Vagina (tissue), 2 donors: Measurements from ENCODE around the gene C9orf50. TPM values are rescaled to one million over a fixed set of nuclear protein-coding genes. Genes with fewer than 3 reads are reported as not detected.

Experiments used
- DNase-seq, 2 donors: peaks; one replicate each; pipeline ENCODE4 v3.0.0-alpha.2; 2017; ENCODE audit errors: extremely low spot score in 2 of 2
- H3K27ac ChIP-seq: fragments of 200-600 bp; sonication (generic); one replicate; pipeline ENCODE4 v1.5.1; 2019
- H3K27me3 ChIP-seq: fragments of 200-600 bp; sonication (generic); one replicate; pipeline ENCODE4 v1.5.1; 2019
- H3K36me3 ChIP-seq, 2 donors: fragments of 200-600 bp; sonication (generic); one replicate each; pipeline ENCODE4 v1.5.1; 2017 to 2019
- H3K4me1 ChIP-seq: fragments of 200-600 bp; sonication (generic); one replicate; pipeline ENCODE4 v1.5.1; 2019
- H3K4me3 ChIP-seq, 2 donors: fragments of 200-600 bp; sonication (generic); 1 replicate in 1 of 2; 2 replicates in 1 of 2; pipeline ENCODE4 v1.5.1; 2016 to 2019
- H3K9me3 ChIP-seq: fragments of 200-600 bp; sonication (generic); one replicate; pipeline ENCODE4 v1.5.1; 2019
- POLR2A ChIP-seq, 2 donors: fragments of 450-650 bp; IDR thresholded peaks; one replicate each; pipeline ENCODE4 v1.6.1; 2017; ENCODE audit warnings: antibody characterized with exemption in 2 of 2, mild to moderate bottlenecking in 2 of 2, moderate library complexity in 2 of 2
- POLR2AphosphoS5 ChIP-seq, 2 donors: sonication (generic); formaldehyde crosslinking; IDR thresholded peaks; one replicate each; pipeline ENCODE4 v1.9.0; 2017; ENCODE audit warnings: antibody characterized with exemption in 2 of 2, mild to moderate bottlenecking in 2 of 2, low read depth in 1 of 2; ENCODE audit not compliant: insufficient read depth in 1 of 2
- intact Hi-C: fragments of 100-400 bp; cut with DNase I; formaldehyde crosslinking; loops from one replicate; pipeline ENCODE4 v1.15.1; 2023
- total RNA-seq: library from RNA; depleted of rRNA; stranded (reverse); fragments of >200 nt; gene quantifications from one replicate; pipeline ENCODE4 v1.2.3, GENCODE V29; 2016
- TF ChIP-seq, protein P1 (sequence below), 3 experiments: fragments of 450-650 bp in 2 of 3; fragments of 200-600 bp in 1 of 3; sonication (generic) in 1 of 3; IDR thresholded peaks; one replicate each; pipeline ENCODE4 v1.5.1; 2017 to 2019; ENCODE audit warnings: antibody characterized with exemption in 3 of 3, mild to moderate bottlenecking in 2 of 3, moderate library complexity in 2 of 3

Gene C9orf50
- total RNA-seq, 1 donor from 2014 or later, result not detected

DNA sequence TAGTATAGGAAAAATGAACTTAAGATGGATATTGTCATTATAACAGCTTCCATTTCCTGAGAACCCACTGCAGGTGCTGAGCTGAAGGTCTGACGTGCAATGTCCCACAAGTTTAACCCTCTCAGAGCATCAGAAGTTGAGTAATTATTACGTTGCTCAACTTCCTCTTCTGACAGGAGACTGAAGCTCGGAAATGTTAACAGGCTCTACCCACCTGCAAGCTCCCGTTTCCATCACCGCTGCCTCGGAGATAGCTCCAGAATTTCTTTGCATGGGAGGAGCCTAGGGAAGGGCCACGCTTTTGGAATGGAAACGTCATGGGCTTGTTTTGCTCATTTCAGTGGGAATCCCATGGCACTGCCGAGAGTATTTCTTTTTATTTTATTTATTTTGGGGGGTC, 4.0 kb upstream of the C9orf50 start:
- Histone ChIP-seq H3K27me3 (no peaks in the 10 kb centered on the region), H3K9me3 (no peaks in the 10 kb centered on the region), H3K4me3 (no peak overlapping the region), H3K36me3 (no peaks in the 10 kb centered on the region), H3K27ac (no peak overlapping the region), H3K4me1 (peaks cover 54% of the 10 kb centered on the region)
- intact Hi-C loops, result no loop called here
- no peak for DNase-seq
- no peak for TF ChIP-seq POLR2A (IDR thresholded peaks at IDR 0.05)
- TF ChIP-seq, protein P1, sequence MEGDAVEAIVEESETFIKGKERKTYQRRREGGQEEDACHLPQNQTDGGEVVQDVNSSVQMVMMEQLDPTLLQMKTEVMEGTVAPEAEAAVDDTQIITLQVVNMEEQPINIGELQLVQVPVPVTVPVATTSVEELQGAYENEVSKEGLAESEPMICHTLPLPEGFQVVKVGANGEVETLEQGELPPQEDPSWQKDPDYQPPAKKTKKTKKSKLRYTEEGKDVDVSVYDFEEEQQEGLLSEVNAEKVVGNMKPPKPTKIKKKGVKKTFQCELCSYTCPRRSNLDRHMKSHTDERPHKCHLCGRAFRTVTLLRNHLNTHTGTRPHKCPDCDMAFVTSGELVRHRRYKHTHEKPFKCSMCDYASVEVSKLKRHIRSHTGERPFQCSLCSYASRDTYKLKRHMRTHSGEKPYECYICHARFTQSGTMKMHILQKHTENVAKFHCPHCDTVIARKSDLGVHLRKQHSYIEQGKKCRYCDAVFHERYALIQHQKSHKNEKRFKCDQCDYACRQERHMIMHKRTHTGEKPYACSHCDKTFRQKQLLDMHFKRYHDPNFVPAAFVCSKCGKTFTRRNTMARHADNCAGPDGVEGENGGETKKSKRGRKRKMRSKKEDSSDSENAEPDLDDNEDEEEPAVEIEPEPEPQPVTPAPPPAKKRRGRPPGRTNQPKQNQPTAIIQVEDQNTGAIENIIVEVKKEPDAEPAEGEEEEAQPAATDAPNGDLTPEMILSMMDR (IDR thresholded peaks at IDR 0.05), result no peak
- TF ChIP-seq POLR2AphosphoS5 (IDR thresholded peaks at IDR 0.05; ENCODE audit: insufficient read depth in 1 of 2, low read depth in 1 of 2), result no peak

DNA sequence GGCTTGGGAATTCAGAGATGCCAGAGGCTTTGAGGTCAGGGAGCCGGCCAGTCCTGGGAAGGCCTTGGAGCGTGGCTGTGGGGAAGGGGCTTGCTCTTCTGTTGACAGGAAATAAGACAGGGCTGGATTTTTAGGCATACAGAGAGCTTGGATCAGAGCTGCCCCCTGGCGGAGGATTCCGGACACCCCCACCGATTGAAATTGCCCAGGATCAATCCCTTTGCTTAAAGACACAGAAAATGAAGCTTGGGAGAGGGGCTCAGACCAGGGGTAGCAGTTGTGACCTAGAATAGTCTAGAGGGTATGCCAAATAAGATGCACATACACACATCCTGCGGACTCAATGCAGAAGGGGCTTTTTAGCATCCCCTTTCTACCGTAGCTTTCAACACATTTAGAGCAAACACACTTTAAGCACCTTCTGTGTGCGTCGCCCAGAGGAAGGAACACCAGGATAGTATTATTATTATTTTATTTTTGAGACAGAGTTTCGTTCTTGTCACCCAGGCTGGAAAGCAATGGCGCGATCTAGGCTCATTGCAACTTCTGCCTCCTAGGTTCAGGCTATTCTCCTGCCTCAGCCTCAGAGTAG, 3.4 kb upstream of the C9orf50 start:
- Histone ChIP-seq H3K27me3 (no peaks in the 10 kb centered on the region), H3K4me3 (no peak overlapping the region), H3K27ac (no peak overlapping the region), H3K36me3 (no peaks in the 10 kb centered on the region), H3K9me3 (no peaks in the 10 kb centered on the region), H3K4me1 (peaks cover 53% of the 10 kb centered on the region)
- DNase-seq, result no peak
- intact Hi-C loops, result no loop called here
- TF ChIP-seq, protein P1 (IDR thresholded peaks at IDR 0.05), result peak; percentile 36 to 54 (median 43)
- no peak for TF ChIP-seq POLR2AphosphoS5 (IDR thresholded peaks at IDR 0.05; ENCODE audit: insufficient read depth in 1 of 2, low read depth in 1 of 2)

DNA sequence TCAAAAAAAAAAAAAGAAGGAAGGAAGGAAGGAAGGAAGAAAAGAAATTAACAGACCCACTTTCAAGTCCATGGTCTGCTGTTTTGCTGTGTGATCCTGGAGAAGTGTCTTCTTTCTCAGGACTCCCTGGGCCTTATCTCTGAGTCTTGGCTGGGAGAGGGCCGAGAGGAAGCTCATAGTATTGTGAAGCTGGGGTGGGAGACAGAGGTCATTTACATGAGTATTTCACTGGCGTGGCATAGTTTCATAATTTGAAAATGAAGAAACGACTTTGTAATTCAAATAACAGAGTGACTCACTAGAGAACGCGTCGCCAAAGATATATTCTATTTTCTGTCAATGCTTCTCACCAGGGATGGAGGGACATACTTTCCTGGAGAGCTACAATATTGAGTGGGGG, 2.4 kb upstream of the C9orf50 start:
- DNase-seq, result no peak
- Histone ChIP-seq H3K4me3 (no peak overlapping the region), H3K4me1 (peaks cover 43% of the 10 kb centered on the region), H3K36me3 (no peaks in the 10 kb centered on the region), H3K27me3 (no peaks in the 10 kb centered on the region), H3K9me3 (no peaks in the 10 kb centered on the region), H3K27ac (no peak overlapping the region)
- intact Hi-C loops, result no loop called here
- TF ChIP-seq POLR2AphosphoS5 (IDR thresholded peaks at IDR 0.05; ENCODE audit: insufficient read depth in 1 of 2, low read depth in 1 of 2), result no peak
- TF ChIP-seq, protein P1 (IDR thresholded peaks at IDR 0.05), result no peak
- TF ChIP-seq POLR2A (IDR thresholded peaks at IDR 0.05), result no peak

DNA sequence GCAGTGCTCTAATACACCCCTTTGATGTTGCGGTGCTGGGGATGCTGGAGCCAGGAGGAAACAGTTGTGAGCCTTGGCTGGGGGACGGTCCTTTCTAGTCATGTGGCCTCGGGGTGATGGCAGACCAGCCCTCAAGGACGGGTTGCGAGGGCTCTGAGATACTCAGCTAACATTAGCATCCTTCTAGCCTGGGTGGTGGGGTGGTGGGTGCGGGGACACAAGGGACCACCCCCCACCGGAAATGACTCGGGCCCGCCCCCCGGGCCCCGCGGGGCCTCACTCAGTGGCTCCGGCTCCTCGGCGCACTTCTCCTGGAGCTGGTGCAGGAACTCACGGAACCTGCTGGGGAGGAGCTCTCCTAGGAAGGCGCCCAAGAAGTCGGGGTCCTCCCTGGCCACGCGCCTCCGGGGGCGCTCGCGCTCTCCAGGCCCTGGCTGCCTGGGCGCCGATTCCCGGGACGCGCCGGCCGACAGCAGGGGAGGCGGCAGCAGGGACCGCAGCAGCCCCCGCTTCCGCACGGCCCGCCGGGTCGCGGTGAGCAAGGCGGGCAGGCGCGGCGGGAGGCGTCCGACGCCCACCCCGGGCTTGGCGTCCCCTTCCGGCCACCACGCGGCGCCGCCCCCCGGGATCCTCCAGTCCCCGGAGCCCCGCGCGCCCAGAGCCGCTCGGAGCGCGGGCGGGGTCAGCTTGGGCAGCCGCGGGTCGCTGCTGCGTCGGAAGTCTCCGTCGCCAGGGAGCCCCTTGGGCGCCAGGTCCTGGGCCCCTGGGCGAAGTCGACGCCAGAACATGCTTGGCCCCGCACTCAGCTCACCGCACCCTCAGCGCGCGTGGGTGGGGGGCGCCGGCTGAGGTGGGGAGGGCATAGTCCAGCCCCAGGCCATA, 873 bp downstream of the C9orf50 start:
- no peak for DNase-seq
- Histone ChIP-seq H3K27me3 (no peaks in the 10 kb centered on the region), H3K4me3 (peak overlapping the region; percentile 48 to 50), H3K9me3 (no peaks in the 10 kb centered on the region), H3K36me3 (no peaks in the 10 kb centered on the region), H3K27ac (peak overlapping the region; percentile 28), H3K4me1 (peaks cover 15% of the 10 kb centered on the region)
- TF ChIP-seq, protein P1 (IDR thresholded peaks at IDR 0.05), result no peak
- intact Hi-C loops, result no loop called here

DNA sequence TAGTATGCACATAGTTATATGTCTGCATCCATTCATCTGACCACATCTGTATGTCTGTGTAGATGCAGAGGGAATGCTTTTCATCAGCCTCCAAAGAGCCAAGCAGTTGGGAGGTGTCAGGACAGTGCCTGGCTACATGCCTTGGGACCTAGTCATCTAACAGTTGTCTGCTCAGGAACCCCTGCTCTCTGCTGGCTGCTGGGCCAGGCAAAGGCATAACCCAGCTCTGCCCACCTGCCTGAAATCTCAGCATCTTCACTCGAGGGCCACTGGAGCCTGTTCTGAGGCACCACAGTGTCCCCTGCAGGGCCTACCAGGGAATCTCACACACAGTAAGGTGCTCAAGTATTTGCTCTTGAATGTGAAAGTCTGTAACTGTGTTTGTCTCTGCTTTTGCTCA, 3.7 kb downstream of the C9orf50 start:
- Histone ChIP-seq H3K4me3 (no peak overlapping the region), H3K27ac (no peak overlapping the region), H3K36me3 (no peaks in the 10 kb centered on the region), H3K27me3 (no peaks in the 10 kb centered on the region), H3K9me3 (no peaks in the 10 kb centered on the region), H3K4me1 (peaks cover 14% of the 10 kb centered on the region)
- intact Hi-C loops, result no loop called here
- DNase-seq, result no peak
- no peak for TF ChIP-seq POLR2A (IDR thresholded peaks at IDR 0.05)
- no peak for TF ChIP-seq POLR2AphosphoS5 (IDR thresholded peaks at IDR 0.05; ENCODE audit: insufficient read depth in 1 of 2, low read depth in 1 of 2)
- TF ChIP-seq, protein P1 (IDR thresholded peaks at IDR 0.05), result no peak
